Smooth muscle cell (in vitro differentiated cells): ENCODE measurements around the gene NPW. TPM values are rescaled to one million over a fixed set of nuclear protein-coding genes. Genes with fewer than 3 reads are reported as not detected.

ENCODE experiments used
- DNase-seq: peaks from one replicate; lab custom pipeline; 2025; ENCODE audit not compliant: unreplicated experiment; lab: John Stamatoyannopoulos, UW
- H2AFZ ChIP-seq: fragments of 200-600 bp; sonication (generic); 2 replicates; pipeline ENCODE4 v1.6.0; 2016; ENCODE audit warnings: antibody characterized with exemption, low read depth, mild to moderate bottlenecking
- H3F3A ChIP-seq: fragments of 200-600 bp; sonication (generic); 2 replicates; pipeline ENCODE4 v1.6.0; 2017; ENCODE audit warnings: antibody characterized with exemption, low read depth
- H3K27ac ChIP-seq: fragments of 200-600 bp; sonication (generic); 2 replicates; pipeline ENCODE4 v1.5.1; 2016; ENCODE audit warnings: low read depth, mild to moderate bottlenecking
- H3K27me3 ChIP-seq: fragments of 200-600 bp; sonication (generic); 2 replicates; pipeline ENCODE4 v1.6.1; 2016; ENCODE audit warnings: low read depth, mild to moderate bottlenecking
- H3K36me3 ChIP-seq: fragments of 200-600 bp; sonication (generic); 2 replicates; pipeline ENCODE4 v1.5.1; 2016; ENCODE audit warnings: low read depth
- H3K4me1 ChIP-seq: fragments of 200-600 bp; sonication (generic); 2 replicates; pipeline ENCODE4 v1.5.1; 2016; ENCODE audit warnings: low read depth
- H3K4me2 ChIP-seq: fragments of 200-600 bp; sonication (generic); 2 replicates; pipeline ENCODE4 v1.6.0; 2016; ENCODE audit warnings: mild to moderate bottlenecking
- H3K4me3 ChIP-seq: fragments of 200-600 bp; sonication (generic); 2 replicates; pipeline ENCODE4 v1.5.1; 2016; ENCODE audit warnings: mild to moderate bottlenecking
- H3K79me2 ChIP-seq: fragments of 200-600 bp; sonication (generic); 2 replicates; pipeline ENCODE4 v1.6.0; 2016; ENCODE audit warnings: low read depth, mild to moderate bottlenecking
- H3K9ac ChIP-seq: fragments of 200-600 bp; sonication (generic); 2 replicates; pipeline ENCODE4 v1.6.0; 2016; ENCODE audit warnings: low read depth
- H3K9me3 ChIP-seq: fragments of 200-600 bp; sonication (generic); replicated peaks from 2 replicates; pipeline ENCODE4 v1.5.1; 2016; ENCODE audit warnings: low read depth
- H4K20me1 ChIP-seq: fragments of 200-600 bp; sonication (generic); 2 replicates; pipeline ENCODE4 v1.6.0; 2016; ENCODE audit warnings: low read depth
- WGBS: methylation state at CpG from one replicate; pipeline ENCODE4 v1.1.7; 2016; ENCODE audit warnings: low lambda C conversion rate; 5-methylcytosine and 5-hydroxymethylcytosine counted together
- polyA plus RNA-seq: library from polyadenylated mRNA; unstranded; fragments of >200 nt; fragmentation: Nextera tagmentation; extraction: Ambion mirVana; gene quantifications from 2 replicates; pipeline ENCODE4 v1.2.1, GENCODE V29; 2016
- total RNA-seq: library from RNA; depleted of rRNA; stranded (reverse); fragments of >200 nt; gene quantifications from 2 replicates; pipeline ENCODE4 v1.2.3, GENCODE V29; 2014
- TF ChIP-seq, protein P1 (sequence below): fragments of 200-600 bp; sonication (generic); IDR thresholded peaks from 2 replicates; pipeline ENCODE4 v1.5.1; 2017; ENCODE audit warnings: borderline replicate concordance, mild to moderate bottlenecking, antibody characterized with exemption; ENCODE audit not compliant: insufficient read depth, poor library complexity, severe bottlenecking

The NPW gene
- total and polyA plus RNA-seq, 2 experiments from 2014 or later = 13.1 to 185 TPM

DNA sequence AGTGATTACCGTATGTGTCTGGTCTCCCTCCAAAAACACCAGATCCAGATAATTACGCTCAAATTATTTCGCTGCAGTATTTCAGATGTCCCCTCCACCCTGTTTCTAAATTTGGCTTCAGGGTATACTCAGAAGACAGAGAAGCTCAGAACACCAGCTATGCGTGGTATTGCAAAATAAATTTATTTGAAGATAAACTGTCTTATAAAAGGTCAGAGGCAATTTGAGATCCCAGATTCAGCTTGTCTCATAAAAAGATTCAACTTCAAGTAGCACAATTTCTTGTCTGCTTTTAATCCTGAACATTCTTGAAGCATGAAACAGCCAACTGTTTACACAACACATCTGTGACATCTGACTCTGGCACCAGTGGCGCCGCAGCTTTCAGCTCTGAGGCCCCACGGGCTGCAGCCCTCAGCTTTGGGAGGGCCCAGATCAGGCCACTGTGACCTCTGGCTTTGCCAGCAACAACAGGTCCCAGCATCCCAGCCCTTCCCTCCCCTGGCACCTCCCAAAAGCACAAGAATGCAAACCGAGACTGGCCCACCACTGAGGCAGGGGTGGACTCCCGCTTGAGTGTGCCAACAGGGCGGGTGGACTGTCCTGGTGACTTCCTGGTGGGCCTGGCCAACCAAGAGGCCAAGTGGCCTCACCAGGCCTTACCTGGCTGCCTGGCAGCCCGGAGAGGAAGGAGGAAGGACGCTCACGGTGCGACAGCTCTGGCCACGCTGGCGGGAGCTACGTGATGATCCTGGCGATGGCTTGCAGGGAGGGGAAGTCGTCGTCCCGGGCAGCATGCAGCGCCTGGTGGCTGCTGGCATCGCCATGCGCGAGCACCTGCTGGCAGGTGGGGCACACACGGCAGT is 21.9 kb upstream of the NPW start:
- no peaks in the 10 kb centered on the region for H3K9me3 ChIP-seq
- H3K4me1 ChIP-seq = no peaks in the 10 kb centered on the region
- H3K36me3 ChIP-seq = no peaks in the 10 kb centered on the region
- no peak overlapping the region for H3K9ac ChIP-seq
- no peak overlapping the region for H3K4me3 ChIP-seq
- peaks cover 28% of the 10 kb centered on the region for H4K20me1 ChIP-seq
- TF ChIP-seq, protein P1, sequence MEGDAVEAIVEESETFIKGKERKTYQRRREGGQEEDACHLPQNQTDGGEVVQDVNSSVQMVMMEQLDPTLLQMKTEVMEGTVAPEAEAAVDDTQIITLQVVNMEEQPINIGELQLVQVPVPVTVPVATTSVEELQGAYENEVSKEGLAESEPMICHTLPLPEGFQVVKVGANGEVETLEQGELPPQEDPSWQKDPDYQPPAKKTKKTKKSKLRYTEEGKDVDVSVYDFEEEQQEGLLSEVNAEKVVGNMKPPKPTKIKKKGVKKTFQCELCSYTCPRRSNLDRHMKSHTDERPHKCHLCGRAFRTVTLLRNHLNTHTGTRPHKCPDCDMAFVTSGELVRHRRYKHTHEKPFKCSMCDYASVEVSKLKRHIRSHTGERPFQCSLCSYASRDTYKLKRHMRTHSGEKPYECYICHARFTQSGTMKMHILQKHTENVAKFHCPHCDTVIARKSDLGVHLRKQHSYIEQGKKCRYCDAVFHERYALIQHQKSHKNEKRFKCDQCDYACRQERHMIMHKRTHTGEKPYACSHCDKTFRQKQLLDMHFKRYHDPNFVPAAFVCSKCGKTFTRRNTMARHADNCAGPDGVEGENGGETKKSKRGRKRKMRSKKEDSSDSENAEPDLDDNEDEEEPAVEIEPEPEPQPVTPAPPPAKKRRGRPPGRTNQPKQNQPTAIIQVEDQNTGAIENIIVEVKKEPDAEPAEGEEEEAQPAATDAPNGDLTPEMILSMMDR = no peak
- H3K27me3 ChIP-seq = no peaks in the 10 kb centered on the region
- 83% methylated on average over 26 of the region's 26 CpGs for WGBS
- H2AFZ ChIP-seq = no peak overlapping the region
- peaks cover 25% of the 10 kb centered on the region for H3F3A ChIP-seq
- H3K27ac ChIP-seq = peak overlapping the region; percentile 45
- H3K4me2 ChIP-seq = peak overlapping the region; percentile 5
- H3K79me2 ChIP-seq = peaks cover 4% of the 10 kb centered on the region
- DNase-seq = no peak

DNA sequence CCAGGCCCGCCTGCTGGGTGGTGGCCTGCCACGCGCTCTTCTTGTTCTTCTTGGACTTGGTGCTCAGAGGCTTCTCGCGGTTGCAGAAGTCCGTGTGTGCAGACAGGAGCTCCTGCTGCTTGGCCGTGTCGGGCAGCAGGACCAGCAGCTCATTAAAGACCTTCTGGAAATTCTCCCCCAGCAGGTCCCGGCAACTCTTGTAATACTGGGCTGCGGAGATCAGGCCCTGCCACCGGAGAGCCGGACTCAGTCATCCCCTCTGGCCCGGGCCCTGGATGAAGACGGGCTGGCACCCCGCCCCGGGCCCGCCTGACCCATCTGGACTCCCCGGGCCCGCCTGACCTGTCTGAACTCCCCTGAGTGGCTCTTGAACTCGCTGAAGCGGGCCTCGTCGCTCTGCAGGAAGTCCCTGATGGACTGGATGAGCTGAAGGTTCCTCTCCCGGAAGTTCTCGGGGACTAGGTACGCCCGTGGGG is 21.2 kb upstream of the NPW start:
- Histone ChIP-seq H3K27me3 (no peaks in the 10 kb centered on the region), H2AFZ (no peak overlapping the region), H3K79me2 (peaks cover 7% of the 10 kb centered on the region), H3K9ac (no peak overlapping the region), H3K27ac (no peak overlapping the region), H3F3A (peaks cover 25% of the 10 kb centered on the region), H3K4me1 (no peaks in the 10 kb centered on the region), H3K4me2 (no peak overlapping the region), H3K36me3 (no peaks in the 10 kb centered on the region), H3K4me3 (no peak overlapping the region), H4K20me1 (peaks cover 35% of the 10 kb centered on the region), H3K9me3 (no peaks in the 10 kb centered on the region)
- TF ChIP-seq, protein P1 = no peak
- WGBS = 94% methylated on average over 25 of the region's 27 CpGs
- no peak for DNase-seq

DNA sequence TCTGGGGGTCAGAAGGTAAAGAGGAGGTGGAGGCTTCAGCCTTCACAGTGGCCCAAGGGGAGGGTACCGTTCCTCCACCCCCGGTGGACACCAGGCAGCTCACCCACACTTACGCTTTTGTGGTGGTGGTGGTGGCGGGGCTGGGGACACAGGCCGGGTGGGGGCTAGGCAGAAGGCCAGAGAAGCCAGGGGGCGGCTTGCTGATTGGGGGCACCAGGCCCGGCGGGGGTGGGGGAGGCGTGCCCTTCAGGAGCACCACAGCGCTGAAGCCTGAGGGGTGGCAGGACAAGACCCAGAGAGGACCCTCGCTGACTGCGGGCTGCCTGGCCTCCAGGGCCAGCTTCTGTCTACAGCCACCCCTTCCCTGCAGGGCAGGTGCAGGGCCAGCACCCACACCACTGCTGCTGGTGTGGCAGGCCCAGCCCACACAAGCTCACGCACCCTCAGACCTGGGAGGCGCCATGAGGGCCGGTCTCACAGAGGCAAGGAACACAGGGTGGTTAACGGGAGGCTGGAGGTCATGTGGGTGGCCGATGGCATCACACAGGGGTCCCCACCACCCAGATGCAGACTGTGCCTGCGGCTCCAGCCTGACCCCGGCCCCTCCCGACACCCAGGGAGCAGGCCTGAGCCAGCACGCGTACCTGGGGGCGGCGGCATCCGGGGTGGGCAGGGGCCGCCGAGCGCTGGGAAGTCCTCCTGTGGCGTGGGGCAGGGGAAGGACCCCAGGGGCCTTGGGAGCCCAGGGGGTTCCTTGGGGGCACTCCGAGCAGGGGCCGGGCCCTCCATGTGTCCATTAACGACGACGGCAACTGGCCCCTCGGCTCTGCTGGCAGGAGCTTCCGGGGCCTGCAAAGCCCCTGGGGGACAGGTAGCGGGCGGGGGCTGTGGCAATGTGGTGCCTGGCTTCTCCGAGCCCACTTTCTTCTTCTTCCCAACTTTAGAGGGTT is 20.5 kb upstream of the NPW start:
- 98% methylated on average over 27 of the region's 39 CpGs for WGBS
- Histone ChIP-seq H3K9me3 (no peaks in the 10 kb centered on the region), H4K20me1 (peaks cover 42% of the 10 kb centered on the region), H3K4me2 (no peak overlapping the region), H3F3A (peaks cover 25% of the 10 kb centered on the region), H3K36me3 (no peaks in the 10 kb centered on the region), H3K4me3 (no peak overlapping the region), H3K27ac (no peak overlapping the region), H3K4me1 (peaks cover 2% of the 10 kb centered on the region), H3K27me3 (no peaks in the 10 kb centered on the region), H3K9ac (no peak overlapping the region), H2AFZ (no peak overlapping the region), H3K79me2 (peaks cover 13% of the 10 kb centered on the region)
- no peak for DNase-seq
- TF ChIP-seq, protein P1 = no peak
